GM19240 (cell line): Measurements from ENCODE around the gene LYRM2.

Source experiments
- DNase-seq: peaks from one replicate; pipeline ENCODE4 v3.0.0; 2011; ENCODE audit warnings: low spot score; ENCODE audit not compliant: insufficient read length

The LYRM2 gene

GRCh38 chr6:89638320-89639195, at the start of gene LYRM2:
Gene LYRM2 (minus strand): TSS chr6:89638747. CDS start chr6:89638716, 31 bp downstream.
- DNase-seq: peak; percentile 84

DNA sequence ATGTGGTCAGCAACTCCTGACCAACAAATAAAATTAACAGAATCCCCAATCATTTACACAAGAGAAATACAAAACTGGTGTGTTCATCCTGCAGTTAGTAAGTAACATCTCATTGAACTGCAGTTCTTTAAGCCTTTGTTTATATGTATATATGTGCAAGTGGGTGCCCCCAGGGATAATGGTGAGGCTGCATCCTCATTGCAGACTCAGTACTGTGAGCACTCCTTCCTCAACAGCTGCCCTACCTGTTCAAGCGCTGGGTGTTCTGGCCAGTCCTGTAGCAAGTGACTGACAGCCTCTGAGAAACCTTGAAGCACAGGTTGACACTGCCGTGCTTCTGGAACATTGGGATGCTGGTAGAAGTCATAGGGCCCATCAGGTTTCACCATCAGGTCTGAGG, 49.8 kb upstream of the LYRM2 start:
- DNase-seq: no peak

GRCh38 chr6:89685311-89685710, 46.8 kb upstream of the LYRM2 start:
- DNase-seq: no peak

DNA sequence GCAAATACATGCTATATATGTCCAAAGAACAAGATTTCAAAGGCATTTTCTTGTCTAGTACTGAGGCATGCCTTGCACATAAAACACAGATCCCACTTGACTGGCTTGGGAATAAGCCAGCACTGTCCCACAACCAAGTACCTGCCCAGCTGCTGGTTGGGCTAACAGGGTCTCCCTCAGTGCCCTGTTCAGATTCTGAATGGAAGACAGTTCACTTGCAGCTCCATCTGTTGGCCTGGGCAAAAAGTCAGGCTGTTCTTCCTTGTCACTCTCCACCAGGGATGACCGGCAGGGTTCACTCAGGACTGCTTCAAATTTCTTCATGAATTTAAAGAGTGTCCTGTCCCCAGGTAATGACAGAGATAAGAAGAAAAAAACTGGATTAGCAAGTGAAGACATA, 44.4 kb upstream of the LYRM2 start:
- DNase-seq: no peak

GRCh38 chr6:89681983-89682564, 43.5 kb upstream of the LYRM2 start:
- no peak for DNase-seq

- no peak for DNase-seq
These were observed 42.0 kb upstream of the LYRM2 start for GRCh38 chr6:89680551-89680950.

GRCh38 chr6:89680150-89680549, 41.6 kb upstream of the LYRM2 start:
- no peak for DNase-seq

DNA sequence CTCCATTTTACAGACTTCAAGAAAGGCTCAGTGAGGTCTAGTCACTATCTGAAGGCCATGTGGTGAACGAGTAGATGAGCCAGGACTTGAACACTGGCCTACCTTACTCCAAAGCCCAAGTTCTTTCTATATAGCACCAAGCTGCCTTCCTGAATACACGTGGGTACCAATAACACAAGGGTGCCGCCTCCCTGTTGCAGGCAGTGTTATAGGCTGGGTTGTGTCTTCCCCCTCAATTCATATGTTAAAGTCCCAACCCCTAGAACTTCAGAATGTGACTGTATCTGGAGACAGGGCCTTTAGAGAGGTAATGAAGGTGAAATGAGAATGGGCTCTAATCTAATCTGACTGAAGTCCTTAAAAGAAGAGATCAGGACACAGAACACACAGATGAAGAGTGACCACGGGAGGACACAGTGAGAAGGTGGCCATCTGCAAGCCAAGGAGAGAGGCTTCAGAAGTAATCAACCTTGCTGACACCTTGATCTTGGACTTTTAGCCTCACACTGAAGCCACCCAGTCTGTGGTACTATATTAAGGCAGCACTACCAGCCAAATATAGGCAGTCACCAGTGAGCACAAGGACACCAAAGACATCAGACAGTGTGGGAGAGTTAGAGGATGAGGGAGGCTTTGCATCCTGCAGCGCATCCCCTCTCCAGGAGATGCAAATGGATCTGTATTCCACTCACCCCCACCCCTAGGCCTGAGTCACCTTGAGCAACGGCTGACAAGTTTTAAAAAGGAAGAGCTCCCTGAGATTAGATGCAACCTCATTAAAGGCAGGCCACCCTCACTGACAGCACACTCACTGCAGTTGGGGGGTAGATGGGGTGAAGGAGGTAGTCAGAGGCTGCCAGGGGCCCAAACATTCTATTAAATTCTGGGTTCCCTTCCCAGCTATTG, 40.9 kb upstream of the LYRM2 start:
- no peak for DNase-seq

- DNase-seq: no peak
These were observed 40.0 kb upstream of the LYRM2 start for GRCh38 chr6:89678531-89678930.

- DNase-seq: no peak
These were observed 37.6 kb upstream of the LYRM2 start for GRCh38 chr6:89675949-89676748.

DNA sequence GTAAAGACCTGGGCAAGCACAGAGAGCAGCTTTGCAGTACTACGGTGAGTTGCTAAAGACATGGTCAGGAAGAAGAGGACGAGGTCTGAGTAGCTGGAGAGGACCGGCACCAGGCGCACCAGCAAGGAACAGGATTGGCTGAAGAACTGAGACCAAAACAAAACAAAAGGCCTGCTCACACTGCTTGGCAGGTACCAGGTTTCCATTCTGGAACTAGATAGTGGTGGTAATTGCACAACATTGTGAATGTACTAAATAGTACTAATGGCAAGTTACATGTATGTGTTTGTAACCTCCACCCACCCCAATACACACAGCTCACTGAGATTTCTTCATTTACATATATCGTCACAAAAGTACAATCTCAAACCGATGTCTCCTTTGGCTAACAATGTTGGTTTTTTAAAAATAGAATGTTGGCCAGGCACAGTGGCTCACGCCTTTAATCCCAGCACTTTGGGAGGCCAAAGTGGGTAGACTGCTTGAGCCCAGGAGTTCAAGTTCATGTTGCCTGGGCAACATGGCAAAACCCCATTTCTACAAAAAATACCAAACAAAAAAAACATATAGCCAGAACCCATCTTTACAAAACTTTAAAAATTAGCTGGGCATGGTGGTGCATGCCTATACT, 32.5 kb upstream of the LYRM2 start:
- DNase-seq: no peak

- DNase-seq: no peak
These were observed 30.5 kb upstream of the LYRM2 start for GRCh38 chr6:89669002-89669401.

GRCh38 chr6:89667872-89668556, 29.5 kb upstream of the LYRM2 start:
- no peak for DNase-seq

- no peak for DNase-seq
These were observed 24.2 kb upstream of the LYRM2 start for GRCh38 chr6:89662659-89663223.

GRCh38 chr6:89661559-89661958, 23.0 kb upstream of the LYRM2 start:
- DNase-seq: no peak

DNA sequence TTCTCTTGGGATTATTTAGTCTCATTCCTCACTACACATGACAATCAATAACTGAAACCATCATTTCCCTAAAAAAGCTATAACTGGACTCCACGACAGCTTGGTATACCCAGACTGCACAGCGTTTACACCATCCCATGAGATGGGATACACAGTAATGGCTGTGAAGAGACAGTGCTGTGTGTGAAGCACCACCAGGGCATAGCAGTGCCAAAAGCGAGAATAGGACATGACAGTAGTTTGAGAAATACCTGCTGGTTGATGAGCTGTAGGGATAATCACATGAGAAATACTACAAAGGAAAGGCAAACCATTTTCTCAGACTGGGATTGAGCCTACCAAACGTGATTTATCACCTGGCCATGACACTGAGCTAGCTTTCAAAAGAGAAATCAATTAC, 22.4 kb upstream of the LYRM2 start:
- no peak for DNase-seq

GRCh38 chr6:89657445-89658158, 19.1 kb upstream of the LYRM2 start:
- DNase-seq: no peak

- DNase-seq: no peak
These were observed 16.6 kb upstream of the LYRM2 start for GRCh38 chr6:89655122-89655521.

DNA sequence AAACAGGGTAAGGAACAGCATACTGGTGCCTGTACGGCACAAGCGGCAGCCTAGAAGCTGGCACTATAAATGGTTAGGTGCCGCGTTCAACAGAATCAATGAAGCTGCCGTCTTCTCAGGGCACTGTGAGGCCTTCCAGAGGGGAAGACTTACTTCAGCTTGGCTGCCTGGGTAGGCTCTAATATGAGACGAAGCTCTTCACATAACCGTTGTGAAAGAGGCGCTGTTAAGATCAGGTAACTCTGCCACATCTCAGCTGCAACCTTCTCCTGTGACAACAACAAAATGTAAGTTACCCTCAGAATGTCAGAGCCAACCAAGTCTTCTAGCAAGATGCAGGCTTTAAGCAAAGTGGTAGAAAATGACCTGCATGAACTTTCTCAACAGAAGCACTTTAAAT, 12.0 kb upstream of the LYRM2 start:
- DNase-seq: no peak
